SK-N-SH (cell line): ENCODE measurements around the gene OTUD1. TPM values are rescaled to one million over a fixed set of nuclear protein-coding genes. Genes with fewer than 3 reads are reported as not detected.

ENCODE experiments used
- CTCF ChIA-PET: fragments of 300-600, 350-600 bp; formaldehyde crosslinking; extraction: SDS; loops from one replicate; lab custom pipeline; 2021; lab: Yijun Ruan, JAX
- POLR2A ChIA-PET: fragments of 350-600 bp; sonication (Branson Sonifier 250); formaldehyde crosslinking; extraction: SDS; loops from one replicate; lab custom pipeline; 2020; ENCODE audit warnings: antibody characterized with exemption, inconsistent platforms; lab: Yijun Ruan, JAX
- DNase-seq: peaks from one replicate; pipeline ENCODE4 v3.0.0; 2012
- H2AFZ ChIP-seq: fragments of 200-600 bp; sonication (generic); 2 replicates; pipeline ENCODE4 v1.8.1; 2016; ENCODE audit warnings: antibody characterized with exemption, mild to moderate bottlenecking, low read depth
- H3F3A ChIP-seq: fragments of 200-600 bp; sonication (generic); replicated peaks from 2 replicates; pipeline ENCODE3; 2016; ENCODE audit warnings: antibody characterized with exemption, mild to moderate bottlenecking; ENCODE audit not compliant: insufficient read depth
- H3K27ac ChIP-seq, 2 experiments: fragments of 200-500 bp in 1 of 2; fragments of 200-600 bp in 1 of 2; sonication (Bioruptor generic) in 1 of 2; sonication (generic), shearing (Covaris generic) in 1 of 2; 2 replicates each; pipeline versions ENCODE4 v1.5.1 to v1.6.1; 2014 to 2016; ENCODE audit warnings: low read depth in 2 of 2, inconsistent platforms in 1 of 2, low read length in 1 of 2, mild to moderate bottlenecking in 1 of 2, mixed read lengths in 1 of 2
- H3K27me3 ChIP-seq: fragments of 200-600 bp; sonication (generic), shearing (Covaris generic); 2 replicates; pipeline ENCODE4 v1.6.1; 2016; ENCODE audit warnings: mixed run types; ENCODE audit not compliant: insufficient read depth
- H3K36me3 ChIP-seq, 2 experiments: fragments of 200-500 bp in 1 of 2; fragments of 200-600 bp in 1 of 2; sonication (Bioruptor generic) in 1 of 2; sonication (generic) in 1 of 2; replicated peaks in 1 of 2; 2 replicates each; pipeline versions ENCODE3 to v1.5.1; 2014 to 2016; ENCODE audit warnings: low read length in 1 of 2, mild to moderate bottlenecking in 1 of 2; ENCODE audit not compliant: insufficient read depth in 2 of 2, control insufficient read depth in 1 of 2
- H3K4me1 ChIP-seq, 2 experiments: fragments of 200-500 bp in 1 of 2; fragments of 200-600 bp in 1 of 2; sonication (Bioruptor generic) in 1 of 2; sonication (generic), shearing (Covaris generic) in 1 of 2; 2 replicates each; pipeline versions ENCODE4 v1.5.1 to v1.6.1; 2014 to 2016; ENCODE audit warnings: low read depth in 1 of 2, low read length in 1 of 2, mixed run types in 1 of 2; ENCODE audit not compliant: insufficient read depth in 2 of 2, control insufficient read depth in 1 of 2
- H3K4me2 ChIP-seq: fragments of 200-600 bp; sonication (generic), shearing (Covaris generic); 2 replicates; pipeline ENCODE4 v1.6.1; 2017; ENCODE audit warnings: mixed run types
- H3K4me3 ChIP-seq, 2 experiments: fragments of 200-500 bp in 1 of 2; fragments of 200-600 bp in 1 of 2; sonication (Bioruptor generic) in 1 of 2; sonication (generic), shearing (Covaris generic) in 1 of 2; 2 replicates each; pipeline versions ENCODE4 v1.5.1 to v1.8.1; 2014 to 2016; ENCODE audit warnings: low read depth in 2 of 2, inconsistent platforms in 1 of 2, low read length in 1 of 2, mild to moderate bottlenecking in 1 of 2, mixed read lengths in 1 of 2, moderate library complexity in 1 of 2
- H3K79me2 ChIP-seq: fragments of 200-600 bp; sonication (generic); 2 replicates; pipeline ENCODE4 v1.8.1; 2017; ENCODE audit warnings: mild to moderate bottlenecking; ENCODE audit not compliant: insufficient read depth
- H3K9ac ChIP-seq: fragments of 200-600 bp; sonication (generic); 2 replicates; pipeline ENCODE4 v1.6.1; 2017; ENCODE audit warnings: mixed run types
- H3K9me2 ChIP-seq: fragments of 200-600 bp; sonication (generic); 2 replicates; pipeline ENCODE4 v1.6.1; 2017; ENCODE audit warnings: mixed run types
- H3K9me3 ChIP-seq: fragments of 200-600 bp; sonication (generic); 2 replicates; pipeline ENCODE4 v1.6.1; 2017; ENCODE audit warnings: mixed run types, mild to moderate bottlenecking, moderate library complexity
- H4K20me1 ChIP-seq: fragments of 200-600 bp; sonication (generic); 2 replicates; pipeline ENCODE4 v1.6.1; 2017; ENCODE audit warnings: mild to moderate bottlenecking, mixed run types; ENCODE audit not compliant: insufficient read depth
- CHD2 ChIP-seq: fragments of 150-350 bp; IDR thresholded peaks from 2 replicates; pipeline ENCODE4 v1.6.1; 2018; ENCODE audit warnings: low read length; ENCODE audit not compliant: partially characterized antibody
- ELF1 ChIP-seq: IDR thresholded peaks from 2 replicates; pipeline ENCODE4 v1.4.0; 2012
- EP300 ChIP-seq, 2 experiments: IDR thresholded peaks; 2 replicates each; pipeline versions ENCODE4 v1.4.0 to v1.6.1; 2012; ENCODE audit warnings: borderline replicate concordance in 1 of 2, low read depth in 1 of 2, low read length in 1 of 2
- EZH2phosphoT487 ChIP-seq: fragments of 200-600 bp; sonication (generic); IDR thresholded peaks from 2 replicates; pipeline ENCODE4 v1.6.1; 2017; ENCODE audit warnings: low read depth, mixed run types, mild to moderate bottlenecking, antibody characterized with exemption, moderate library complexity, borderline replicate concordance
- FOXJ3 ChIP-seq: sonication (generic); formaldehyde crosslinking; IDR thresholded peaks from 2 replicates; pipeline ENCODE4 v1.5.1; 2020; ENCODE audit warnings: mild to moderate bottlenecking, missing genetic modification reagents
- FOXM1 ChIP-seq: IDR thresholded peaks from 2 replicates; pipeline ENCODE4 v1.4.0; 2012; ENCODE audit warnings: low read depth, mild to moderate bottlenecking
- GABPA ChIP-seq: IDR thresholded peaks from 2 replicates; pipeline ENCODE4 v1.4.0; 2012; ENCODE audit warnings: low read depth, mild to moderate bottlenecking
- GATA2 ChIP-seq: sonication (generic); formaldehyde crosslinking; IDR thresholded peaks from 2 replicates; pipeline ENCODE4 v1.5.0; 2020; ENCODE audit warnings: mild to moderate bottlenecking, missing genetic modification reagents
- JUND ChIP-seq: IDR thresholded peaks from 2 replicates; pipeline ENCODE4 v1.4.0; 2012
- MEF2A ChIP-seq: IDR thresholded peaks from 2 replicates; pipeline ENCODE4 v1.4.0; 2012; ENCODE audit warnings: low read depth, borderline replicate concordance
- MXI1 ChIP-seq: IDR thresholded peaks from 2 replicates; pipeline ENCODE4 v1.6.1; 2012; ENCODE audit warnings: mild to moderate bottlenecking, low read depth, low read length, improper control_type of control experiment
- NFIC ChIP-seq: IDR thresholded peaks from 2 replicates; pipeline ENCODE4 v1.4.0; 2012; ENCODE audit warnings: borderline replicate concordance
- RAD21 ChIP-seq: IDR thresholded peaks from 2 replicates; pipeline ENCODE4 v1.6.1; 2012; ENCODE audit warnings: mild to moderate bottlenecking, low read length
- RCOR1 ChIP-seq: fragments of 150-350 bp; IDR thresholded peaks from 2 replicates; pipeline ENCODE4 v1.6.1; 2017; ENCODE audit warnings: antibody characterized with exemption, low read length
- REST ChIP-seq: IDR thresholded peaks from 2 replicates; pipeline ENCODE4 v1.6.1; 2012; ENCODE audit warnings: mild to moderate bottlenecking, low read depth, low read length, moderate library complexity
- RXRA ChIP-seq: IDR thresholded peaks from 2 replicates; pipeline ENCODE4 v1.4.0; 2012; ENCODE audit warnings: low read depth, mild to moderate bottlenecking, borderline replicate concordance
- SIN3A ChIP-seq: IDR thresholded peaks from 2 replicates; pipeline ENCODE4 v1.6.1; 2012; ENCODE audit warnings: low read depth, mild to moderate bottlenecking, low read length, moderate library complexity, borderline replicate concordance
- SMC3 ChIP-seq: IDR thresholded peaks from 2 replicates; pipeline ENCODE4 v1.6.1; 2012; ENCODE audit warnings: low read depth, low read length, improper control_type of control experiment
- TAF1 ChIP-seq: IDR thresholded peaks from 2 replicates; pipeline ENCODE4 v1.6.1; 2012; ENCODE audit warnings: low read depth, mild to moderate bottlenecking, low read length, moderate library complexity, borderline replicate concordance
- TCF12 ChIP-seq: IDR thresholded peaks from 2 replicates; pipeline ENCODE4 v1.4.0; 2012
- TEAD4 ChIP-seq: IDR thresholded peaks from 2 replicates; pipeline ENCODE4 v1.4.0; 2012; ENCODE audit warnings: mild to moderate bottlenecking, borderline replicate concordance; ENCODE audit not compliant: insufficient read depth
- WGBS: methylation state at CpG from one replicate; pipeline ENCODE4 v1.1.6; 2017; ENCODE audit warnings: low lambda C conversion rate; 5-methylcytosine and 5-hydroxymethylcytosine counted together
- polyA plus RNA-seq, 3 experiments: library from polyadenylated mRNA; depleted of rRNA; stranded (reverse); fragments of >200 nt; gene quantifications; 2 replicates each; pipeline ENCODE4 v1.2.3, GENCODE V29; 2012
- TF ChIP-seq, protein P1 (sequence below): IDR thresholded peaks from 2 replicates; pipeline ENCODE4 v1.4.0; 2012; ENCODE audit warnings: low read depth
- TF ChIP-seq, protein P2 (sequence below): fragments of 200-600 bp; sonication (generic); IDR thresholded peaks from 2 replicates; pipeline ENCODE4 v1.6.1; 2017; ENCODE audit warnings: antibody characterized with exemption, mild to moderate bottlenecking, moderate library complexity
- TF ChIP-seq, protein P3 (sequence below): IDR thresholded peaks from 2 replicates; pipeline ENCODE4 v1.4.0; 2012; ENCODE audit warnings: low read depth, borderline replicate concordance

The OTUD1 gene
- polyA plus RNA-seq, 1 of the 3 experiments (the other 2 are of a cell fraction), result 8.5 TPM

DNA sequence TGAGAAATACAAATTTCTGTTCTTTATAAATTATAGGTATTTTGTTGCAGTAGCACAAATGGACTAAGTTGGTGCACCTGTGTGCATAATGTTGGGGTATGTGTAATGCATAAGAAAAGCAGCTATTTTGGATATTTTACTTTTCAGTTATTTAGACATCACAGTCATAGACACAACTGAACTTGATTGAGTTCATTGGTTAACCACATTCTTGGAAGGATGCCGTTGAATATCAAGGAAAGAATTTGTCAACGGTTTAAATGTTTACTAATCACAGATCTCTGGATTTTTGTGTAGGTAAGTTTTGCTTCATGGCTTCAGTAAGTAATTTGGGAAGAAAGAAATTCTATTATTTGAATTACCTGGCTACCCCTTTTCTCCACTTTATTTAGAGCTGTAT lies 4.1 kb downstream of the OTUD1 start:
- H3K4me1 ChIP-seq, result peaks cover 4 to 6% of the 10 kb centered on the region in 2 experiments; a peak in 3 of 4 replicates
- H3K9ac ChIP-seq, result no peak overlapping the region
- POLR2A ChIA-PET, result no interaction called here
- peaks cover 4% of the 10 kb centered on the region for H3F3A ChIP-seq
- CTCF ChIA-PET, result no interaction called here
- DNase-seq, result no peak
- peaks cover 45% of the 10 kb centered on the region for H3K79me2 ChIP-seq
- no peaks in the 10 kb centered on the region for H3K9me2 ChIP-seq
- H3K27ac ChIP-seq, result no peak overlapping the region
- no peaks in the 10 kb centered on the region for H3K9me3 ChIP-seq
- 79% methylated on average over 2 of the region's 2 CpGs for WGBS
- peaks cover 0 to 8% of the 10 kb centered on the region in 2 experiments for H3K36me3 ChIP-seq
- TF ChIP-seq FOXM1 (no peak), EZH2phosphoT487 (no peak), MXI1 (no peak), MEF2A (no peak), RXRA (no peak), FOXJ3 (CRISPR knock-in tag) (no peak), TCF12 (no peak), ELF1 (no peak), GABPA (no peak)
- TF ChIP-seq, protein P1, sequence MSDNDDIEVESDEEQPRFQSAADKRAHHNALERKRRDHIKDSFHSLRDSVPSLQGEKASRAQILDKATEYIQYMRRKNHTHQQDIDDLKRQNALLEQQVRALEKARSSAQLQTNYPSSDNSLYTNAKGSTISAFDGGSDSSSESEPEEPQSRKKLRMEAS, result no peak
- no peaks in the 10 kb centered on the region for H3K27me3 ChIP-seq
- H3K4me2 ChIP-seq, result peak overlapping the region; percentile 81
- 0 out of 4 replicates have a peak overlapping the region, but pooled peaks of 1 of the 2 experiments have one; percentile 9 for H3K4me3 ChIP-seq
- peaks cover 24% of the 10 kb centered on the region; the same call in 1 of the 2 replicates for H4K20me1 ChIP-seq
- no peak overlapping the region for H2AFZ ChIP-seq

DNA sequence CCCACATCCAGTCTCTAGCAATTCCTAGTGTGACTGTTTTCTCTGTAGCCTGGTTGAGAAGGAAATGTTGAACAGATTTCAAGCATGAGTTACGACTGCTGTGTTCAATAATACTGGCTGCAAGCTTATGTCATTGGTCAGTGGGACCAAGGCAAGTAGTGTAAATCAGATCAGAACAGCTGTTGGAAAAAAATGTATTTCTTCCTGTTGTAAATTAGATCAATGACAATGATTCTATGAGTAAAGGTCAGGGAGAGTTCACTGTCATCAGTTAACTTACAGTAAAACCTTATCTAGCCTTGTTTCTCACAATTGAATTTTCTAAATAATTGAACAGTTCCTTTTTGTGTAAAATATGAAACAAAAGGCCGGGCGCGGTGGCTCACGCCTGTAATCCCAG lies 6.7 kb downstream of the OTUD1 start:
- DNase-seq, result peak; percentile 52
- H3K9me2 ChIP-seq, result no peaks in the 10 kb centered on the region
- H3K4me1 ChIP-seq, result peaks cover 2 to 9% of the 10 kb centered on the region in 2 experiments; a peak in 3 of 4 replicates
- H3K79me2 ChIP-seq, result peaks cover 38% of the 10 kb centered on the region
- POLR2A ChIA-PET, result no interaction called here
- no peak overlapping the region for H2AFZ ChIP-seq
- H3K27ac ChIP-seq, result no peak overlapping the region
- H3K9me3 ChIP-seq, result no peaks in the 10 kb centered on the region
- H3K4me3 ChIP-seq, result no peak overlapping the region
- no peaks in the 10 kb centered on the region for H3K27me3 ChIP-seq
- WGBS, result 96% methylated on average over 5 of the region's 5 CpGs
- peaks cover 23% of the 10 kb centered on the region; the same call in 1 of the 2 replicates for H4K20me1 ChIP-seq
- 0 out of 2 replicates have a peak overlapping the region, but pooled peaks have one; percentile 6 for H3K4me2 ChIP-seq
- CTCF ChIA-PET, result interaction anchor here (0.9 kb wide), 1 partner anchor 287 kb away, joined by 3 read pairs; no protein-coding TSS in a partner anchor
- peaks cover 0 to 8% of the 10 kb centered on the region in 2 experiments for H3K36me3 ChIP-seq
- no peaks in the 10 kb centered on the region for H3F3A ChIP-seq
- H3K9ac ChIP-seq, result no peak overlapping the region
- TF ChIP-seq SIN3A (no peak), RAD21 (no peak), EP300 (IDR thresholded peaks at IDR 0.05; ENCODE audit: borderline replicate concordance in 1 of 2, low read depth in 1 of 2, low read length in 1 of 2) (peak in 1 of 2 experiments; percentile 21; a peak in 1 of 4 replicates), RCOR1 (peak; percentile 47; the same call in 1 of the 2 replicates), REST (no peak), JUND (no peak), GABPA (no peak), FOXJ3 (CRISPR knock-in tag) (no peak), TAF1 (no peak), CHD2 (peak; percentile 19), GATA2 (CRISPR knock-in tag) (no peak), MEF2A (no peak), TCF12 (no peak), TEAD4 (no peak), SMC3 (no peak), NFIC (no peak)
- TF ChIP-seq, protein P2, sequence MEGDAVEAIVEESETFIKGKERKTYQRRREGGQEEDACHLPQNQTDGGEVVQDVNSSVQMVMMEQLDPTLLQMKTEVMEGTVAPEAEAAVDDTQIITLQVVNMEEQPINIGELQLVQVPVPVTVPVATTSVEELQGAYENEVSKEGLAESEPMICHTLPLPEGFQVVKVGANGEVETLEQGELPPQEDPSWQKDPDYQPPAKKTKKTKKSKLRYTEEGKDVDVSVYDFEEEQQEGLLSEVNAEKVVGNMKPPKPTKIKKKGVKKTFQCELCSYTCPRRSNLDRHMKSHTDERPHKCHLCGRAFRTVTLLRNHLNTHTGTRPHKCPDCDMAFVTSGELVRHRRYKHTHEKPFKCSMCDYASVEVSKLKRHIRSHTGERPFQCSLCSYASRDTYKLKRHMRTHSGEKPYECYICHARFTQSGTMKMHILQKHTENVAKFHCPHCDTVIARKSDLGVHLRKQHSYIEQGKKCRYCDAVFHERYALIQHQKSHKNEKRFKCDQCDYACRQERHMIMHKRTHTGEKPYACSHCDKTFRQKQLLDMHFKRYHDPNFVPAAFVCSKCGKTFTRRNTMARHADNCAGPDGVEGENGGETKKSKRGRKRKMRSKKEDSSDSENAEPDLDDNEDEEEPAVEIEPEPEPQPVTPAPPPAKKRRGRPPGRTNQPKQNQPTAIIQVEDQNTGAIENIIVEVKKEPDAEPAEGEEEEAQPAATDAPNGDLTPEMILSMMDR, result no peak
- TF ChIP-seq, protein P3, sequence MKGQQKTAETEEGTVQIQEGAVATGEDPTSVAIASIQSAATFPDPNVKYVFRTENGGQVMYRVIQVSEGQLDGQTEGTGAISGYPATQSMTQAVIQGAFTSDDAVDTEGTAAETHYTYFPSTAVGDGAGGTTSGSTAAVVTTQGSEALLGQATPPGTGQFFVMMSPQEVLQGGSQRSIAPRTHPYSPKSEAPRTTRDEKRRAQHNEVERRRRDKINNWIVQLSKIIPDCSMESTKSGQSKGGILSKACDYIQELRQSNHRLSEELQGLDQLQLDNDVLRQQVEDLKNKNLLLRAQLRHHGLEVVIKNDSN, result no peak
